Endodermal cell (in vitro differentiated cells): ENCODE results near the gene TPH2. TPM values are rescaled to one million over a fixed set of nuclear protein-coding genes. Genes with fewer than 3 reads are reported as not detected.

Source experiments
- DNase-seq: peaks from one replicate; pipeline ENCODE4 v3.0.0-alpha.2; 2017
- H3K27ac ChIP-seq: 2 replicates; pipeline ENCODE4 v1.5.1; 2013; ENCODE audit warnings: mild to moderate bottlenecking, low read depth, low read length, moderate library complexity
- H3K27me3 ChIP-seq: 2 replicates; pipeline ENCODE4 v1.6.1; 2013; ENCODE audit warnings: mild to moderate bottlenecking, low read length, moderate library complexity; ENCODE audit not compliant: insufficient read depth, control insufficient read depth, poor library complexity, severe bottlenecking
- H3K36me3 ChIP-seq: 2 replicates; pipeline ENCODE4 v1.7.0; 2013; ENCODE audit warnings: mild to moderate bottlenecking, low read length, moderate library complexity; ENCODE audit not compliant: control insufficient read depth, insufficient read depth
- H3K4me1 ChIP-seq: one replicate; pipeline ENCODE4 v1.7.0; 2013; ENCODE audit warnings: low read length; ENCODE audit not compliant: control insufficient read depth, insufficient read depth
- H3K4me3 ChIP-seq: 2 replicates; pipeline ENCODE4 v1.5.1; 2013; ENCODE audit warnings: mild to moderate bottlenecking, low read length, moderate library complexity
- H3K9ac ChIP-seq: 2 replicates; pipeline ENCODE4 v1.6.1; 2013; ENCODE audit warnings: mild to moderate bottlenecking, low read length, moderate library complexity; ENCODE audit not compliant: poor library complexity, severe bottlenecking; ENCODE audit errors: extremely low read depth
- H3K9me3 ChIP-seq: 2 replicates; pipeline ENCODE4 v1.6.1; 2013; ENCODE audit warnings: mild to moderate bottlenecking, low read length, moderate library complexity; ENCODE audit not compliant: control insufficient read depth
- H3K27ac Mint-ChIP-seq: 2 replicates; pipeline ENCODE4 v1.8.0; 2020; ENCODE audit warnings: mixed read lengths
- H3K27me3 Mint-ChIP-seq: 2 replicates; pipeline ENCODE4 v1.8.0; 2021; ENCODE audit warnings: mild to moderate bottlenecking, mixed read lengths; ENCODE audit not compliant: insufficient read depth
- H3K36me3 Mint-ChIP-seq: 2 replicates; pipeline ENCODE4 v1.8.0; 2020; ENCODE audit warnings: low read depth, mixed read lengths
- H3K4me1 Mint-ChIP-seq: 2 replicates; pipeline ENCODE4 v1.8.0; 2020; ENCODE audit warnings: mixed read lengths
- H3K4me3 Mint-ChIP-seq: 2 replicates; pipeline ENCODE4 v1.8.0; 2020; ENCODE audit warnings: mild to moderate bottlenecking, moderate library complexity, mixed read lengths
- H3K9me3 Mint-ChIP-seq: 2 replicates; pipeline ENCODE4 v1.8.0; 2020; ENCODE audit warnings: mild to moderate bottlenecking, mixed read lengths
- WGBS, 2 experiments: methylation state at CpG; one replicate each; pipeline versions ENCODE4 v1.1.5 to v1.1.7; 2013; ENCODE audit warnings: missing lambda C conversion rate in 2 of 2, mixed read lengths in 1 of 2; ENCODE audit not compliant: insufficient coverage in 1 of 2, insufficient read length in 1 of 2; 5-methylcytosine and 5-hydroxymethylcytosine counted together
- total RNA-seq, 2 donors: library from RNA; stranded (reverse); fragmentation: NEBNext Ultra II Directional in 1 of 2; extraction: Animal tissue kit (Norgen Biotek cat#: 25700) in 1 of 2; gene quantifications; 2 replicates in 1 of 2; 3 replicates in 1 of 2; pipeline ENCODE4 v1.2.1, GENCODE V29; 2021
- TF ChIP-seq, protein P1 (sequence below): fragments of 200-600 bp; sonication (generic); conservative IDR thresholded peaks from 2 replicates; pipeline ENCODE4 v1.5.0; 2021; ENCODE audit warnings: antibody characterized with exemption, mild to moderate bottlenecking

The TPH2 gene
- total RNA-seq, 2 donors from 2014 or later = 0.11 TPM; not detected in 1

DNA sequence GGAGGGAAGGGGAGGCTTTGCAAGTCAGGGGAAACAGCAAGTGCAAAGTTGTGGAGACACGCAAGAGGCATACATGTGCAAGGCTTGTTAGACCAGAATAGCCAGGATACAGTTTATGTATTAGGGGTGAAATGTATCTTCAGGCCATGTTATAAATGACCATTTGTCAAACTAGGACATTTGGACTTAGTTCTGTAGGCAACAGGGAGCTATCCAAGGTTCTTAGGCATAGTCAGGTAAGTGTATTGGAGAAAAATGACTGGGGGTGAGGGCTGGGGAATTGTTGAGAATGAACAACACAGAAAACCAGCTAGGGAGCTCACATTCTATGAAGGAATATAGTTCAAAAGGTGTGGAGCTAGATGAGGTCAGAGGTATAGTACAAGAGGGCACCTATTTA, 42.5 kb downstream of the TPH2 start:
- Histone ChIP-seq H3K27ac (no peak overlapping the region), H3K9ac (no peak overlapping the region), H3K9me3 (no peaks in the 10 kb centered on the region), H3K4me3 (no peak overlapping the region), H3K27me3 (no peaks in the 10 kb centered on the region), H3K36me3 (no peaks in the 10 kb centered on the region), H3K4me1 (peaks cover 8% of the 10 kb centered on the region)
- Mint-ChIP-seq H3K27ac (no peak overlapping the region), H3K4me1 (peaks cover 37% of the 10 kb centered on the region), H3K36me3 (no peaks in the 10 kb centered on the region), H3K27me3 (no peaks in the 10 kb centered on the region), H3K9me3 (no peaks in the 10 kb centered on the region), H3K4me3 (no peak overlapping the region)
- WGBS, 2 experiments = 90 to 97% methylated on average over 1 of the region's 1 CpG
- TF ChIP-seq, protein P1, sequence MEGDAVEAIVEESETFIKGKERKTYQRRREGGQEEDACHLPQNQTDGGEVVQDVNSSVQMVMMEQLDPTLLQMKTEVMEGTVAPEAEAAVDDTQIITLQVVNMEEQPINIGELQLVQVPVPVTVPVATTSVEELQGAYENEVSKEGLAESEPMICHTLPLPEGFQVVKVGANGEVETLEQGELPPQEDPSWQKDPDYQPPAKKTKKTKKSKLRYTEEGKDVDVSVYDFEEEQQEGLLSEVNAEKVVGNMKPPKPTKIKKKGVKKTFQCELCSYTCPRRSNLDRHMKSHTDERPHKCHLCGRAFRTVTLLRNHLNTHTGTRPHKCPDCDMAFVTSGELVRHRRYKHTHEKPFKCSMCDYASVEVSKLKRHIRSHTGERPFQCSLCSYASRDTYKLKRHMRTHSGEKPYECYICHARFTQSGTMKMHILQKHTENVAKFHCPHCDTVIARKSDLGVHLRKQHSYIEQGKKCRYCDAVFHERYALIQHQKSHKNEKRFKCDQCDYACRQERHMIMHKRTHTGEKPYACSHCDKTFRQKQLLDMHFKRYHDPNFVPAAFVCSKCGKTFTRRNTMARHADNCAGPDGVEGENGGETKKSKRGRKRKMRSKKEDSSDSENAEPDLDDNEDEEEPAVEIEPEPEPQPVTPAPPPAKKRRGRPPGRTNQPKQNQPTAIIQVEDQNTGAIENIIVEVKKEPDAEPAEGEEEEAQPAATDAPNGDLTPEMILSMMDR = no peak
- DNase-seq = no peak

DNA sequence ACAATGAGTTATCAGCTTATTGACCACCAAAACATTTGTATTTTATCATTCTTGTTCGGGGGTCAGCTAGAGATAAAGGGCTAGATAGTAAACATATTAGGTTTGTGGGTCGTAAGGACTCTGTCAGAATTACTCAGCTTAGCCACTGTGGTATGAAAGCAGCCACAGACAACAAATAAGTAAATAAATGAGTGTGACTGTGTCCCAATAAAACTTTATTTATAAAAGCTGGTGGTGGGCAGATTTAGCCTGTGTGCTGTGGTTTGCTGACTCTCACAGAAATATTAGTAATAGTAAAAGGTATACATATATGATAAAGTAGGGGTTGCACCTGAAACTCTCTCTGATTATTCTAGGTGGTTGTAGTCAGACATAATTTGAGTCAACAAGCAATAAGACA, 56.1 kb downstream of the TPH2 start:
- TF ChIP-seq, protein P1 = no peak
- no peak overlapping the region for H3K9ac ChIP-seq
- no peaks in the 10 kb centered on the region for H3K9me3 ChIP-seq
- H3K4me1 ChIP-seq = peaks cover 13% of the 10 kb centered on the region
- Mint-ChIP-seq H3K4me1 (peaks cover 17% of the 10 kb centered on the region), H3K27me3 (no peaks in the 10 kb centered on the region), H3K4me3 (no peak overlapping the region), H3K27ac (no peak overlapping the region), H3K36me3 (no peaks in the 10 kb centered on the region), H3K9me3 (no peaks in the 10 kb centered on the region)
- H3K4me3 ChIP-seq = no peak overlapping the region
- no peak overlapping the region for H3K27ac ChIP-seq
- no peaks in the 10 kb centered on the region for H3K27me3 ChIP-seq
- WGBS, 2 experiments = 85 to 100% methylated on average over 1 to 2 of the region's 2 CpGs
- no peaks in the 10 kb centered on the region for H3K36me3 ChIP-seq
- DNase-seq = no peak

DNA sequence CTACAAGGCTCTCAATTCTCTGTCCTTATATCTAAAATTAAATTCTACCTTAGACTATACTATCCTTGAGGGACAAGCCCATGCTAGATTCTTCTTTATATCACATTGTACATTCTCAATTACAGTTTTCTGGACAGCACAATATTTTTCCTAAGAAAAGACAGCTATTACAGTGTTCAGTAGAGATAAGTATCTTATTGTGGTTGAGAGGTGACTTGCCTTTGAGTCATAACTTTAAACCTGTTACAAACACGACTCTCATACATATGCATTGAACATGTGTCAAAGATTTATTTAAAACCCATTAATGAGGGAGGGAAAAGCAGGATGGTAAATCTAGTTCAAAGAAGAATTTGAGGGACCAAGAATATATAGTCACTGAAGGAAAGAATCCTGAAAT, 61.1 kb downstream of the TPH2 start:
- Mint-ChIP-seq H3K27ac (no peak overlapping the region), H3K36me3 (no peaks in the 10 kb centered on the region), H3K27me3 (no peaks in the 10 kb centered on the region), H3K4me3 (no peak overlapping the region), H3K4me1 (no peaks in the 10 kb centered on the region), H3K9me3 (no peaks in the 10 kb centered on the region)
- H3K27ac ChIP-seq = no peak overlapping the region
- H3K9ac ChIP-seq = no peak overlapping the region
- H3K27me3 ChIP-seq = no peaks in the 10 kb centered on the region
- H3K9me3 ChIP-seq = no peaks in the 10 kb centered on the region
- TF ChIP-seq, protein P1 = no peak
- H3K4me1 ChIP-seq = no peaks in the 10 kb centered on the region
- WGBS, 2 experiments = 83% methylated on average over 1 of the region's 1 CpG; no CpG with 5 or more reads in 1 of the 2 experiments
- H3K36me3 ChIP-seq = no peaks in the 10 kb centered on the region
- no peak overlapping the region for H3K4me3 ChIP-seq
- DNase-seq = no peak
